Measurements from ENCODE around the gene TNFAIP8. TPM values are rescaled to one million over a fixed set of nuclear protein-coding genes. Genes with fewer than 3 reads are reported as not detected.

The TNFAIP8 gene
- polyA plus RNA-seq, 1 of the 3 experiments (the other 2 are of a cell fraction), result 31.3 TPM

- WGBS (ENCODE audit: low lambda C conversion rate), result 95% methylated on average over 2 of the region's 2 CpGs
- no peaks in the 10 kb centered on the region for H3K36me3 ChIP-seq (replicated peaks in 1 of 2; ENCODE audit: control insufficient read depth in 1 of 2, insufficient read depth in 2 of 2, low read length in 1 of 2)
- H3K27ac ChIP-seq (ENCODE audit: low read depth in 2 of 2, low read length in 1 of 2), result 0 out of 4 replicates have a peak overlapping the region, but pooled peaks of 1 of the 2 experiments have one; percentile 34
- ChIA-PET CTCF (interaction anchor here (1.0 to 3.4 kb wide), 2 partner anchors 9 to 391 kb away, joined by 3 to 14 read pairs; partner anchors contain the start of gene DTWD2), POLR2A (no interaction called here)
- H3F3A ChIP-seq (replicated peaks; ENCODE audit: insufficient read depth), result no peaks in the 10 kb centered on the region
- H3K9ac ChIP-seq, result no peak overlapping the region
- H3K4me1 ChIP-seq (ENCODE audit: control insufficient read depth in 1 of 2, insufficient read depth in 2 of 2, low read depth in 1 of 2, low read length in 1 of 2), result peaks cover 0 to 11% of the 10 kb centered on the region in 2 experiments; a peak in 2 of 4 replicates
- no peak for TF ChIP-seq MXI1 (IDR thresholded peaks at IDR 0.05; ENCODE audit: low read depth, low read length)
- no peak for TF ChIP-seq TAF1 (IDR thresholded peaks at IDR 0.05; ENCODE audit: borderline replicate concordance, low read depth, low read length)
- TF ChIP-seq REST (IDR thresholded peaks at IDR 0.05; ENCODE audit: low read depth, low read length), result no peak
- no peak for TF ChIP-seq PBX3 (IDR thresholded peaks at IDR 0.05)
- no peak for TF ChIP-seq RXRA (IDR thresholded peaks at IDR 0.05; ENCODE audit: borderline replicate concordance, low read depth)
- no peak for TF ChIP-seq CTCF (IDR thresholded peaks at IDR 0.05)
- TF ChIP-seq FOSL2 (IDR thresholded peaks at IDR 0.05; ENCODE audit: borderline replicate concordance, low read depth), result no peak
- TF ChIP-seq CHD2 (IDR thresholded peaks at IDR 0.05; ENCODE audit: low read length, partially characterized antibody), result no peak
- TF ChIP-seq EP300 (IDR thresholded peaks at IDR 0.05; ENCODE audit: borderline replicate concordance in 1 of 2, low read depth in 1 of 2, low read length in 1 of 2), result no peak
- no peak for TF ChIP-seq YY1 (IDR thresholded peaks at IDR 0.05; ENCODE audit: low read depth)
- TF ChIP-seq NRF1 (IDR thresholded peaks at IDR 0.05; ENCODE audit: low read depth, low read length), result no peak
- no peak for TF ChIP-seq GATA2 (CRISPR knock-in tag; IDR thresholded peaks at IDR 0.05)
- TF ChIP-seq RAD21 (IDR thresholded peaks at IDR 0.05; ENCODE audit: low read length), result no peak
- peaks cover 8% of the 10 kb centered on the region; the same call in 1 of the 2 replicates for H3K79me2 ChIP-seq (ENCODE audit: insufficient read depth)
- H3K4me2 ChIP-seq, result no peak overlapping the region
- no peak overlapping the region for H3K4me3 ChIP-seq (ENCODE audit: low read depth in 2 of 2, low read length in 1 of 2)
- H3K9me3 ChIP-seq, result no peaks in the 10 kb centered on the region
- no peaks in the 10 kb centered on the region for H3K27me3 ChIP-seq (ENCODE audit: insufficient read depth)
- no peak overlapping the region for H2AFZ ChIP-seq (ENCODE audit: low read depth)
- no peaks in the 10 kb centered on the region for H4K20me1 ChIP-seq (ENCODE audit: insufficient read depth)
- H3K9me2 ChIP-seq, result no peaks in the 10 kb centered on the region
- no peak for DNase-seq
Observed at GRCh38 chr5:119379096-119379495, 23.3 kb downstream of the TNFAIP8 start.

All from SK-N-SH (cell line).